PC-3 (cell line): ENCODE measurements around the gene DDX5.

Experiments
- EZH2 ChIP-seq: fragments of 300-600 bp; sonication (generic); IDR thresholded peaks from one replicate; pipeline ENCODE4 v1.6.1; 2017; ENCODE audit warnings: antibody characterized with exemption, mild to moderate bottlenecking, low read length; ENCODE audit not compliant: unreplicated experiment
- TF ChIP-seq, protein P1 (sequence below): fragments of 300-600 bp; sonication (generic); conservative IDR thresholded peaks from 2 replicates; pipeline ENCODE4 v1.5.1; 2017; ENCODE audit warnings: antibody characterized with exemption, low read depth, mild to moderate bottlenecking, low read length

DNA sequence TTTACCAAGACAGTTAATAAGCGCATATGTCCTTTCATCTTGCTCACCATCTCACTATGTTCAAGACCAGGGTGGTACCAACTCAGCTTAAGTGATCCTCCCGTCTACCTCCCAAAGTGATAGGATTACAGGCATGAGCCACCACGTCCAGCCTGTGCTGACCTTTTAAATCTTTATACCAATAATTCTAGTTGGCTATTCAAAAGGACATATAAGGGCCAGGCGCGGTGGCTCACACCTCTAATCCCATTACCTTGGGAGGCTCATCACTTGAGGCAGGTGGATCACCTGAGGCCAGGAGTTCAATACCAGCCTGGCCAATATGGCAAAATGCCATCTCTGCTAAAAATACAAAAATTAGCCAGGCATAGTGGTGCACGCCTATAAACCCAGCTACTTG, 3.1 kb upstream of the DDX5 start:
- TF ChIP-seq, protein P1, sequence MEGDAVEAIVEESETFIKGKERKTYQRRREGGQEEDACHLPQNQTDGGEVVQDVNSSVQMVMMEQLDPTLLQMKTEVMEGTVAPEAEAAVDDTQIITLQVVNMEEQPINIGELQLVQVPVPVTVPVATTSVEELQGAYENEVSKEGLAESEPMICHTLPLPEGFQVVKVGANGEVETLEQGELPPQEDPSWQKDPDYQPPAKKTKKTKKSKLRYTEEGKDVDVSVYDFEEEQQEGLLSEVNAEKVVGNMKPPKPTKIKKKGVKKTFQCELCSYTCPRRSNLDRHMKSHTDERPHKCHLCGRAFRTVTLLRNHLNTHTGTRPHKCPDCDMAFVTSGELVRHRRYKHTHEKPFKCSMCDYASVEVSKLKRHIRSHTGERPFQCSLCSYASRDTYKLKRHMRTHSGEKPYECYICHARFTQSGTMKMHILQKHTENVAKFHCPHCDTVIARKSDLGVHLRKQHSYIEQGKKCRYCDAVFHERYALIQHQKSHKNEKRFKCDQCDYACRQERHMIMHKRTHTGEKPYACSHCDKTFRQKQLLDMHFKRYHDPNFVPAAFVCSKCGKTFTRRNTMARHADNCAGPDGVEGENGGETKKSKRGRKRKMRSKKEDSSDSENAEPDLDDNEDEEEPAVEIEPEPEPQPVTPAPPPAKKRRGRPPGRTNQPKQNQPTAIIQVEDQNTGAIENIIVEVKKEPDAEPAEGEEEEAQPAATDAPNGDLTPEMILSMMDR, result no peak
- TF ChIP-seq EZH2, result no peak
